Osteocyte (in vitro differentiated cells): ENCODE results near the gene SPRR1A. TPM values are rescaled to one million over a fixed set of nuclear protein-coding genes. Genes with fewer than 3 reads are reported as not detected.
"Not testable (repeated sequence)": the region's sequence is repeated elsewhere in the genome, so short reads cannot be mapped to it uniquely, and the experiment has no call there.

Source experiments
- DNase-seq: peaks from one replicate; pipeline ENCODE4 v3.0.0; 2021; ENCODE audit warnings: mixed read lengths; ENCODE audit not compliant: unreplicated experiment; ENCODE audit errors: extremely low spot score
- H3K27ac Mint-ChIP-seq: one replicate; pipeline ENCODE4 v1.8.0; 2021; ENCODE audit warnings: mild to moderate bottlenecking, mixed read lengths; ENCODE audit not compliant: unreplicated experiment
- H3K27me3 Mint-ChIP-seq: one replicate; pipeline ENCODE4 v1.8.0; 2021; ENCODE audit warnings: mixed read lengths; ENCODE audit not compliant: unreplicated experiment
- H3K36me3 Mint-ChIP-seq: one replicate; pipeline ENCODE4 v1.8.0; 2021; ENCODE audit warnings: mixed read lengths; ENCODE audit not compliant: unreplicated experiment
- H3K4me1 Mint-ChIP-seq: one replicate; pipeline ENCODE4 v1.8.0; 2021; ENCODE audit warnings: mixed read lengths; ENCODE audit not compliant: unreplicated experiment
- H3K4me3 Mint-ChIP-seq: one replicate; pipeline ENCODE4 v1.8.0; 2021; ENCODE audit warnings: mild to moderate bottlenecking, moderate library complexity, mixed read lengths; ENCODE audit not compliant: unreplicated experiment
- H3K9me3 Mint-ChIP-seq: one replicate; pipeline ENCODE4 v1.8.0; 2021; ENCODE audit warnings: mixed read lengths; ENCODE audit not compliant: unreplicated experiment
- CTCF ChIP-seq: fragments of 200-600 bp; sonication (generic); IDR thresholded peaks from 2 replicates; pipeline ENCODE4 v1.5.0; 2021; ENCODE audit warnings: antibody characterized with exemption, mild to moderate bottlenecking, moderate library complexity
- total RNA-seq: library from RNA; stranded (reverse); gene quantifications from 2 replicates; pipeline ENCODE4 v1.2.1, GENCODE V29; 2021

Gene SPRR1A
- total RNA-seq, 1 donor from 2014 or later: not detected

- Mint-ChIP-seq H3K27ac (no peak overlapping the region), H3K4me3 (no peak overlapping the region), H3K9me3 (peaks cover 17% of the 10 kb centered on the region), H3K27me3 (no peaks in the 10 kb centered on the region), H3K36me3 (no peaks in the 10 kb centered on the region), H3K4me1 (no peaks in the 10 kb centered on the region)
- no peak for DNase-seq
- no peak for TF ChIP-seq CTCF
Observed at GRCh38 chr1:152999818-153000217, 15.9 kb downstream of the SPRR1A start.

- H3K27me3 Mint-ChIP-seq: no peaks in the 10 kb centered on the region
- DNase-seq: no peak
- no peak for TF ChIP-seq CTCF
- no peak overlapping the region for H3K4me3 Mint-ChIP-seq
- H3K36me3 Mint-ChIP-seq: no peaks in the 10 kb centered on the region
- H3K27ac Mint-ChIP-seq: no peak overlapping the region
- peaks cover 13% of the 10 kb centered on the region for H3K9me3 Mint-ChIP-seq
- H3K4me1 Mint-ChIP-seq: no peaks in the 10 kb centered on the region
Observed at GRCh38 chr1:153000294-153000693, 16.4 kb downstream of the SPRR1A start.

- Mint-ChIP-seq H3K27me3 (no peaks in the 10 kb centered on the region), H3K27ac (no peak within 1 kb of the TSS), H3K4me3 (no peak within 1 kb of the TSS), H3K4me1 (no peaks in the 10 kb centered on the region), H3K9me3 (peaks cover 9% of the 10 kb centered on the region), H3K36me3 (no peaks in the 10 kb centered on the region)
- no peak for DNase-seq
- TF ChIP-seq CTCF: no peak
Observed at GRCh38 chr1:153001382-153001781, 17.5 kb downstream of the SPRR1A start, which contains the start of gene SPRR3. Gene SPRR3 (plus strand): TSS chr1:153001749. CDS start chr1:153003021, 1,272 bp downstream.

GRCh38 chr1:153011235-153011758, 27.4 kb downstream of the SPRR1A start:
- not testable (repeated sequence) for H3K27ac Mint-ChIP-seq, H3K4me1 Mint-ChIP-seq, DNase-seq, H3K4me3 Mint-ChIP-seq, H3K36me3 Mint-ChIP-seq, H3K27me3 Mint-ChIP-seq
- peaks cover 17% of the 10 kb centered on the region for H3K9me3 Mint-ChIP-seq

- not testable (repeated sequence) for H3K9me3 Mint-ChIP-seq, H3K36me3 Mint-ChIP-seq, H3K4me3 Mint-ChIP-seq, H3K27ac Mint-ChIP-seq, H3K4me1 Mint-ChIP-seq, DNase-seq, H3K27me3 Mint-ChIP-seq
Observed at GRCh38 chr1:153021829-153022228, 37.9 kb downstream of the SPRR1A start.

GRCh38 chr1:153022340-153022739, 38.5 kb downstream of the SPRR1A start:
- not testable (repeated sequence) for H3K36me3 Mint-ChIP-seq, H3K4me1 Mint-ChIP-seq, H3K27me3 Mint-ChIP-seq, H3K4me3 Mint-ChIP-seq, H3K27ac Mint-ChIP-seq, H3K9me3 Mint-ChIP-seq, DNase-seq

GRCh38 chr1:153023109-153023508, 39.2 kb downstream of the SPRR1A start:
- H3K4me3 Mint-ChIP-seq: no peak overlapping the region
- TF ChIP-seq CTCF: no peak
- DNase-seq: no peak

More at GRCh38 chr1:153023109-153023508, 39.2 kb downstream of the SPRR1A start:
- H3K9me3 Mint-ChIP-seq: no peaks in the 10 kb centered on the region
- no peaks in the 10 kb centered on the region for H3K27me3 Mint-ChIP-seq
- H3K27ac Mint-ChIP-seq: no peak overlapping the region
- H3K36me3 Mint-ChIP-seq: no peaks in the 10 kb centered on the region
- no peaks in the 10 kb centered on the region for H3K4me1 Mint-ChIP-seq
